H1 (cell line): Measurements from ENCODE around the gene AIPL1. TPM values are rescaled to one million over a fixed set of nuclear protein-coding genes. Genes with fewer than 3 reads are reported as not detected.

Experiments used
- ASH2L ChIP-seq: fragments of 200-600, 300-600 bp; sonication (generic); IDR thresholded peaks from one replicate; pipeline ENCODE4 v1.7.1; 2017; ENCODE audit warnings: low read length
- ATF3 ChIP-seq: IDR thresholded peaks from 2 replicates; pipeline ENCODE4 v1.6.1; 2011; ENCODE audit warnings: low read depth, mild to moderate bottlenecking, low read length; ENCODE audit not compliant: insufficient read depth
- CREB1 ChIP-seq: IDR thresholded peaks from 2 replicates; pipeline ENCODE4 v1.6.1; 2012; ENCODE audit warnings: inconsistent platforms
- EP300 ChIP-seq, 2 experiments: IDR thresholded peaks; 1 replicate in 1 of 2; 2 replicates in 1 of 2; pipeline ENCODE4 v1.6.1; 2011 to 2012; ENCODE audit warnings: low read depth in 2 of 2, low read length in 2 of 2, mild to moderate bottlenecking in 2 of 2, borderline replicate concordance in 1 of 2, inconsistent platforms in 1 of 2, moderate library complexity in 1 of 2
- EZH2 ChIP-seq: fragments of 200-600 bp; sonication (generic); IDR thresholded peaks from 2 replicates; pipeline ENCODE4 v1.7.1; 2012; ENCODE audit warnings: low read depth, mild to moderate bottlenecking, moderate library complexity, low read length, inconsistent platforms; ENCODE audit not compliant: severe bottlenecking
- FOSL1 ChIP-seq: IDR thresholded peaks from 2 replicates; pipeline ENCODE4 v1.6.1; 2011; ENCODE audit warnings: mild to moderate bottlenecking, low read depth, low read length, moderate library complexity; ENCODE audit not compliant: insufficient read depth
- HDAC6 ChIP-seq: IDR thresholded peaks from one replicate; pipeline ENCODE4 v1.7.1; 2012; ENCODE audit warnings: low read depth, mild to moderate bottlenecking, inconsistent platforms, low read length, moderate library complexity
- KDM4A ChIP-seq: IDR thresholded peaks from one replicate; pipeline ENCODE4 v1.7.1; 2012; ENCODE audit warnings: low read depth, mild to moderate bottlenecking, moderate library complexity, low read length, inconsistent platforms; ENCODE audit not compliant: severe bottlenecking
- KDM5A ChIP-seq: fragments of 200-600 bp; IDR thresholded peaks from 2 replicates; pipeline ENCODE4 v1.7.1; 2012; ENCODE audit warnings: mild to moderate bottlenecking, low read length, inconsistent platforms, mixed read lengths
- MAFK ChIP-seq: IDR thresholded peaks from 2 replicates; pipeline ENCODE4 v1.6.1; 2012; ENCODE audit warnings: low read depth, mild to moderate bottlenecking, improper control_type of control experiment, low read length
- PHF8 ChIP-seq: fragments of 200-600 bp; sonication (generic); conservative IDR thresholded peaks from 2 replicates; pipeline ENCODE4 v1.7.1; 2012; ENCODE audit warnings: low read depth, mild to moderate bottlenecking, inconsistent platforms, low read length, moderate library complexity
- RAD21 ChIP-seq, 2 experiments: IDR thresholded peaks in 1 of 2; conservative IDR thresholded peaks in 1 of 2; 2 replicates each; pipeline ENCODE4 v1.6.1; 2011; ENCODE audit warnings: low read depth in 2 of 2, low read length in 2 of 2, improper control_type of control experiment in 1 of 2, inconsistent platforms in 1 of 2, mild to moderate bottlenecking in 1 of 2, moderate library complexity in 1 of 2
- RFX5 ChIP-seq: IDR thresholded peaks from 2 replicates; pipeline ENCODE4 v1.6.1; 2011; ENCODE audit warnings: low read depth, low read length, improper control_type of control experiment, borderline replicate concordance
- SAP30 ChIP-seq: fragments of 300-600 bp; sonication (generic); IDR thresholded peaks from 2 replicates; pipeline ENCODE4 v1.7.1; 2012; ENCODE audit warnings: low read length, moderate library complexity, mild to moderate bottlenecking, inconsistent platforms; ENCODE audit not compliant: insufficient read depth, insufficient replicate concordance
- SP1 ChIP-seq: IDR thresholded peaks from 2 replicates; pipeline ENCODE4 v1.6.1; 2011; ENCODE audit warnings: low read depth, low read length
- SP2 ChIP-seq: IDR thresholded peaks from 2 replicates; pipeline ENCODE4 v1.6.1; 2012; ENCODE audit warnings: mild to moderate bottlenecking, low read length, inconsistent platforms
- SRF ChIP-seq: IDR thresholded peaks from 2 replicates; pipeline ENCODE4 v1.6.1; 2011; ENCODE audit warnings: mild to moderate bottlenecking, low read depth, low read length, moderate library complexity
- TAF7 ChIP-seq: optimal IDR thresholded peaks from 2 replicates; pipeline ENCODE3; 2011; ENCODE audit warnings: low read depth, mild to moderate bottlenecking, inconsistent platforms, low read length, moderate library complexity, borderline replicate concordance
- YY1 ChIP-seq: IDR thresholded peaks from 2 replicates; pipeline ENCODE4 v1.6.1; 2011; ENCODE audit warnings: low read depth, mild to moderate bottlenecking, low read length
- ZNF274 ChIP-seq: IDR thresholded peaks from 2 replicates; pipeline ENCODE4 v1.7.0; 2012; ENCODE audit warnings: low read length, borderline replicate concordance; ENCODE audit errors: extremely low read depth
- polyA plus RNA-seq, 7 experiments: library from polyadenylated mRNA; depleted of rRNA in 3 of 7; stranded (reverse) in 5 of 7; unstranded in 2 of 7; fragments of >200 nt in 5 of 7; fragments of 200-250 nt in 2 of 7; gene quantifications; 1 replicate in 5 of 7; 2 replicates in 1 of 7; 4 replicates in 1 of 7; pipeline versions ENCODE4 v1.2.1 to v1.2.3, GENCODE V29; 2011 to 2013; ENCODE audit warnings: missing spikeins in 2 of 7, mixed read lengths in 2 of 7
- total RNA-seq: library from RNA; stranded (reverse); fragmentation: NEBNext Ultra II Directional; extraction: Animal tissue kit (Norgen Biotek cat#: 25700); gene quantifications from 2 replicates; pipeline ENCODE4 v1.2.1, GENCODE V29; 2021

The AIPL1 gene
- total and polyA plus RNA-seq, 2 of the 8 experiments (the other 6 are each of a cell fraction or from before 2014, with no cell fraction given) = 0.56 to 0.71 TPM

- TF ChIP-seq RFX5 (no peak), EZH2 (no peak), EP300 (IDR thresholded peaks at IDR 0.05; ENCODE audit: borderline replicate concordance in 1 of 2, low read depth in 2 of 2, low read length in 2 of 2) (no peak), TAF7 (no peak), CREB1 (peak; percentile 44), MAFK (no peak), KDM4A (no peak), ASH2L (no peak), PHF8 (no peak), FOSL1 (no peak), SP1 (no peak), ATF3 (no peak), SP2 (no peak), RAD21 (IDR thresholded peaks at IDR 0.05 in 1 of 2, conservative IDR thresholded peaks at IDR 0.05 in 1 of 2; ENCODE audit: low read depth in 2 of 2, low read length in 2 of 2) (peak; percentile 99 to 100), HDAC6 (no peak), SAP30 (no peak), KDM5A (no peak), ZNF274 (no peak), YY1 (peak; percentile 87), SRF (no peak)
Observed at GRCh38 chr17:6421700-6422604, 13.0 kb downstream of the AIPL1 start (continued).
